NOMO-1 treated with DMSO at 0.1 percent for 48 hours (cell line): ENCODE measurements around the gene DPYSL3.
A peak's percentile ranks its signal among the peaks of the same experiment; 100 is the strongest.
"Not testable (repeated sequence)": the region's sequence is repeated elsewhere in the genome, so short reads cannot be mapped to it uniquely, and the experiment has no call there.

Experiments
- DNase-seq: peaks from one replicate; lab custom pipeline; 2025; ENCODE audit not compliant: unreplicated experiment; lab: John Stamatoyannopoulos, UW

DPYSL3 gene

DNA sequence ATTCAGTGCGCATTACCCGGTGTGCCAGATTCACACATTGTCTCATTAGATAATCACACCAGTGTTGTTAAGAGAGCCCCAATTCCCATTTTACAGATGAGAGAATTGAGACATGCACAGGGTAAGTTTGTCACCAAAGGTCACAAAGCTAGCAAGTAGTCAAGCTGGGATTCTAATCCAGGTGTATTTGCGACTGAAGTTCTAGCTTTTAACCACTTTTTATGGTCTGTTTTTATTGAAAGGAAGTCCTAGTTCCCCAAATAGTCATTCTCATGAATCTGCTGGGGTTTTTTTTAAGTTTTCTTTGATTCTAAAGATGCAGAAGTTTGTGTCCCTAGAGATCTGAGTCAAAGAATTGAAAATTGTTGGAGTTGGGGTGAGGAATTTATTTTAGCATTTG is 136.5 kb downstream of the DPYSL3 start:
- DNase-seq = peak; percentile 27

DNA sequence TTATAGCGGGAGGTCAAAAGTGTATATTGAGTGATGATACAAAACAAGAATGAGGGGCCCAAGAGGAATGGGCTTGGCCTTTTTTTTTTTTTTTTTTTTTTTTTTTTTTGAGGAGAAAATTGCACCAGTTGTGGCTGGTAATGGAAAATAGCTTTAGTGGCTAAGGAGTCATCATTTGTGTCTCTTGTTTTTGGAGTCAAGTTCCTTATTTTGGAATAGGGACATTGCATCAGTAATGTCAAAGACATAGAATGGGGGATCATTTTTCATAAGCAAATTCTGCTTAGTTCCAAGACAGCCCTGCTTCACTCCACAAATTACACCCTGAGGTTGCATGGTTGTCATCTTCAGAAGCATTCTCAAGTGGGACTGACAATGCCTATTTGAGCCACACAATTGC is 137.7 kb downstream of the DPYSL3 start:
- DNase-seq = peak; percentile 59

DNA sequence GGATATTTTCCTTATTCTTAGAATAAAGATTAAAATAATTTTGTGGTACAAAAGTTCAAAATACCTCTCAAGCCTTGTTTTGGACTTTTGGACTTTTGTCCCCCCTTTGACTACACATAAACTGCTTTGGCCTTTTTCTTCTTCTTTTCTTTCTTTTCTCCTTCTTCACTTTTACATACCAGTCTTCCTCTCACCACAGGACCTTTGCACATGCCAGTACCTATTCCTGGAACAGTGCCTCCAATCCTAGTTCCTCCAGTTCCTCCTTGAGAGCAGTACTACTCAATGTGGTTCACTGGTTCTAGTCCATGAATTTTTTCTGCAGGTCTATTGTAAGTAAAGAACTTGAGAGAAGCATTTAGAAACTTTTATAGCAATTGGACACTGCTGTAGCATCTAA is 138.6 kb downstream of the DPYSL3 start:
- no peak for DNase-seq

DNA sequence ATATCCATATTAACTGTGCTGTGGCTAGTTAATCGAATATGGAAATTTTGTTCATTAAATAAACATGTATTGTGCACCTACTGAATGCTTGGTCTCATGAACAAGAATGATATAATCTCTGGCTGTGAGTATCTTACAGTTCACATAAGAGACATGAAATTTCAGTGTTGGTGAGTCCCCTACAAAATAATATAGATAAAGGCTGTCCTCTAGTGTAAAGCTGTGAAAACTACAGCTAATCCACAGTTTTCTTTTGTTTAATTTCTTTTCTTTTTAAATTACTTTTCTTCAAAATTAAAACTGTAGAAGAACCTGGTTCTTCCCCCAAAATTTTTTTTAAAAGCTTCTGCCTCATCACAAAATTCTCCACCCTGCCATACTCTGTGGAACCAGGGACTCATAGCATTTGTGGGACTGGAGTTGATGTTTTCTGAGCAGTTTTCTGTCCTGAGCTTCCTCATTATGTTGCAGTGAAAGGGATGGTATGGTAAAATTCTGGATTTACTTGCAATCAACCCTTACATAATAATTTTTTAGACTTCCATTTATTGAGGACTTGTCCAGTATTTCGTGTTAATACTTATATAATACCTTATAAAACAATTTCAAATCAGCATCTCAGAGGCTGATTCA is 140.0 kb downstream of the DPYSL3 start:
- DNase-seq = peak; percentile 10

DNA sequence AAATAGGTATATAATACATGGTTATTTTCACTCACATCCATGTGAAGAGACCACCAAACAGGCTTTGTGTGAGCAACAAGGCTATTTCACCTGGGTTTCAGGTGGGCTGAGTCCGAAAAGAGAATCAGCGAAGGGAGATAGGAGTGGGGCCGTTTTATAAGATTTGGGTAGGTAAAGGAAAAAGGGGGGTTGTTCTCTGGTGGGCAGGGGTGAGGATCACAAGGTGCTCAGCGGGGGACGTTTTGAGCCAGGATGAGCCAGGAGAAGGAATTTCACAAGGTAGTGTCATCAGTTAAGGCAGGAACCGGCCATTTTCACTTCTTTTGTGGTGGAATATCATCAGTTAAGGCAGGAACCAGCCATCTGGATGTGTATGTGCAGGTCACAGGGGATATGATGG is 142.5 kb downstream of the DPYSL3 start:
- DNase-seq = not testable (repeated sequence)

DNA sequence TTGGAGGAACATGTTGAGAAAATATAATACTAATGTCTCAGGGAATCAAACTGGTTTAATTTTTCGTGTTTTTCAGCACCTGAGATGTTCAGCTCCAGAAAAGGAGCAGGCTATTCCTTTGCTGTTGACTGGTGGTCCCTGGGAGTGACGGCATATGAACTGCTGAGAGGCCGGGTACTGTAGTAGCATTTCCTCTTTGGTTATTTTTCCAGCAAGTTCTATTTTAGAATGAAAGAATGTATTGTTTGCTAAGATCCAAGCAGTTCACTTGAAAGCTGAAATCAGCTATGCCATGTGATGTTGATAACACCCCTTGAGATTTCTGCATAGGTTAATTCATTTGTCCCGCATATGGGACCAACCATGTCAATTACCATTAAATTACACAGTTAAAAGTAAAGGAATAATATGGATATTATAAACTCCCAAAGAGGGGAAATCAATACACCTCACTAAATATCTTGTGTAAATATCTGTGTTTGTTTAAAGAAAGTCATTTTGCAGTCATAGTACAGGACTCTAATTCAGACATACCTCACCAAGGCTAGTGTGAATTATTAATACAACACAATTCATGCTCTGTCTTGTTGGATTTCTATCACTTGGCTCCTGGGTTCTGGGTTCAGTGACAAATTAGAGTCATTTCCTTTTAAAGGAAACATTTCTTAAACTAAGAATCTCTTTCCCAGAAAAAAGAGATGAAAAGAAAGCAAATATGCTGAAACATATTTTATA is 148.3 kb downstream of the DPYSL3 start:
- no peak for DNase-seq

DNA sequence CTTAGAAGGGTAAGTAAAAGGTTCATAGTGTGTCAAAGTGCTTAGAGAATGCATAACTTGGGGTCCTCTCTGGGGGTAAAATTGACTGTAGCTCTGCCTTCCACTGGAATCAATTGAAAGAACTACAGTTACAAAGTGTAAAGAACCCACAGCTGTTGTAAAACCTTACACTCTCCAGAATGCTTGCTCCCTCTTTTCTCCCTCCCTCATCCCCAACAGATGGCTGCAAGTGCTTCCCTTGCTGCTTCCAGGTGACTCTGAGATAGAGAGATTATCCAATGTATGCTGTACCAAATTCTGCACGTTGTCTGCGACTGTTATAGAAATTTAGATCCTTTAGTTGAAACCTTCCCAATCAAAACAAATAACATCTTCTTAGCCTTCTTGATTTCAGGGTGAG is 149.1 kb downstream of the DPYSL3 start:
- DNase-seq = no peak

DNA sequence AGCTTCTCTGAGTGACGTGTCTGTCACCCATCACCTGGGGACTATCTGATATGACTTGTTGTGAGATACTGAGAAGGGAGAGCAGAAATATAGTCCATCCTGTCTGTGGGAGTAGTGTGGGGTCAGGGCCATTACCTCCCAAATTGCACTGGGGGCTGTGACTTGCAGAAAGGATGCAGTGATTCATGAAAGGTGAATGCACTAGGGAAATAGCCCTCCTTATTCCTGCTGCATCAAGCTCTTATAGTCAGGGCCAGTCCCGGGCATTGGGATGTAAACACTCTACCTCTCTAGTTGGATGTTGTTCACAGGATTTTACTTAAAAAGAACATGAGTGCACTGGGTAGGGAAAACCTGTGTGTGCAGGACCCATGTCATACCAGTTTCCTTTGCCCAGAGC is 150.3 kb downstream of the DPYSL3 start:
- no peak for DNase-seq

DNA sequence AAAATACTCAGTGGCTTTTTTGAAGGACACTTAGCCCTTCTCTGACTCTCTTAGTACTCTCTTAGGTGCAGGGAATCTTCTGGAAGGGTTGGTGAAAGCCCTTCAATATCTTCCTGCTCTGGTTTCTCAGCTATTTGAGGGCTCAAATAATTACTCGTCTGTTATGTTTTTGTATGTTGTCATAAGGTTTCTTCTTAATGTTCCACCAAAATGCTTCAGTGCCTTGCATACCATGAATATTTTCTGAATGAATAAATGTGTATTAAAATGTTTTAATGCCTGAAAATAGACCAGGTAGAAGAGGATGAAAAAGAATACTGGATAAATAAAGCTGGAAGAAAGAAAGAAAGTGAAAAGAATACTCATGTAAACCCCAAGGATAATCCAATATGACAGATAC is 150.8 kb downstream of the DPYSL3 start:
- no peak for DNase-seq

DNA sequence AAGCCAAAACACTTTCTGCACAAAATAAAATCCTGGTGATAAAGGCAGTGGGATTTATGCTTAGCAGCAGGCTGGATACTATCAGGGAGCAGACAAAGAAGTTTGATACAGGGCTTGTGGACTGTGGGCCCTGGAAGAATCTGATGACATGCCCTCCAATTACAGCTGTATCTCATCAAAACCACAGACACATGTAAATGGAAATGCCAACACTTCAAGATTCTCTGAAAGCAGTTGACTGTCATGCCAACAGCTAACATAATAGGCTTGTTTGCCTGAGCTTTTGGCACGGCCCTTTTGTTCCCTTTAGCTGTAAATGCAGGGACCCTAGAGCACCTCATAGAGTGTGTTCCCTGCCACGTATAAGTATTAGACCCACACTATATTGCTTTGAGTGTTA is 160.6 kb downstream of the DPYSL3 start:
- DNase-seq = no peak

DNA sequence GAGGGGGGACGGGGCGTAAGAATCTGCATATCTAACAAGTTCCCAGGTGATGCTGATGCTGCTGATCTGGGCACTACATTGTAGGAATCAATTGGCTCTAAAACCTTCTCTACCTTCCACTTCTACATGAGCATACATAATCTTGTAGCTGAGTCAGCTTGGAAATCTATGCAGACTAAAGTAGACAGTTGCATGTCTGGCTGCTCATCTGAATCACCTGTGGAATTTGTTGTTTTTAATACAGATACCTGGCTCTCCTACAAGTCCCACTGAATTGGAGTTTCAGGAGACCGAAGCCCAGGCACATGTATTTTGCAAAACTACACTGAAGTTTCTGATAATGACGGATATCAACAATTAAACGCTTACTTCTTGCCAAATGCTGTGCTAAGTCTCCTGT is 161.4 kb downstream of the DPYSL3 start:
- no peak for DNase-seq

DNA sequence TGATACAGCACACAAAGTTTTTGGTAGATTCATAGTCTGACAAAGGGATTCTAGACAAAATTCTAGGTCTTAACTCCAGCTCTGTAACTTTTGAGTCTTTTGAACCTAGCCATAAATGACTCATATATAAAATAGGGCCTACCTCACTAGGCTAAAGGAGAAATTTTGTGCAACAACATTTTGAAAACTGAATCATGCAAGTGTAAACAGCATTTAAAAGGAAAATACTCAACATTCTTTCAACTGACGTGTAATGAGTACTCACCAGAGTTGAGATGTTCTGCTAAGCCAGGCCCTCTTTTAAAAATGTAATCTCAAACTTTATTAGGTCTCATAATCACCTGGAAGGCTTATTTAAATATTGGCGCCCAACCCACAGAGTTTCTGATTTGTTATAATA is 161.8 kb downstream of the DPYSL3 start:
- no peak for DNase-seq

DNA sequence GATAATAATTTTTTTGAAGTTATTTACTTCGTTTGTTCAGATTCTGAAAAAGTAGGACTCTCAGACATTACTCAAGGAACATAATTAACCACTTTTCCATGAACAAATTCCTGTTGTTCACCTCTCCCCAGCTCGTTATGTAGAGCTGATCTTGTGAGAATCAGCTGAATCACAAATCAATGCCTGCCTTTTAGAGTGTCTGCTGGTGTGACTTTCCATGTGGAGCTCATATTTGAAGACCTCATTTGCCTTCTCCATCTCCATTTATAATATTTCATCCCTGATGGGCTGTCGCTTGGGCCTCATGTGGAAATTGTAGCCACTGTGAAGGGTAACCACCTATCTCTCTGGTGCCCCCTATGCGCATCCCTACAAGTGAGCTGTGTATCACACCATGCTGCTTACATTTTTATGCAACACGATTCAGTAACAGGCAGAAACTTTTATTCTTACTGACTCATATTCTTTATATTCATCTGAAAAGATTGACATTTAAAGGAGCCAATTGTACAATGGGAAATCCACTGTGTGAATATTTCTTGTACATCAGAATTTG is 163.8 kb downstream of the DPYSL3 start:
- no peak for DNase-seq

DNA sequence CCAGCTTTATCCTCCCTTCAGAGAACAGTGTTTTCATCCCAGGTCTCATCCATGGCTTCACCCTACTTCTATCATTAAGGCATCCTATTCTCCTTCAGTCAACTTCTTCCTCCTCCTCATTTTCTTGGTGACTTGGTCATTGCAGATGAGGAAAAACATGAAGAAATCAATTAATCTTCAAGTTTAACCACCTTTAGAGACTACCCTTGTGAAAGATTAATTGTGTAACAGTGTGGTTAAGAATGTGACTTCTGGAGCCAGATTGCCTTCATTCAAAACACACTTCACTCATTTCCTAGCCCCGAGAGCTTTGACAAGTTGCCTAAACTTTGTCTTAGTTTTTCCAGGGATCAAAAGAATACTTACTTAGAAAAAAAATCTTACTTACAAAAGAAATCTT is 165.0 kb downstream of the DPYSL3 start:
- DNase-seq = peak; percentile 42

DNA sequence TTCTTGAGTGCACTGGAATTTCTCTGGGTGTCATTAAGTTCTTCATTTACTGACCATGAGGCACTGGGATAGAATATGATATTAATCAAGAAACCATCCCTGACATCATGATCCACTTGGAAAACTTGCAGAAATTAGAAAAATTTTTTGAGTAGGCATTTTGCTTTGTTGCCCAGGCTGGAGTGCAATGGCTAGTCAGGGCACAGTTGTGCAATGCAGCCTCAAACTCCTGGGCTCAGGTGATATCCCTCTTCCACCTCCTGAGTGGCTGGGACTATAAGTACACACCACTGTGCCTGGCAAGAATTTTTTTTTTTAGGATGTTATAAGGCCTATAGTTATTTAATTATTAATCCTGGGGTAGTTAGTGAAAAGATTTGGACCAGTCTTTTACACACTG is 168.5 kb downstream of the DPYSL3 start:
- no peak for DNase-seq

DNA sequence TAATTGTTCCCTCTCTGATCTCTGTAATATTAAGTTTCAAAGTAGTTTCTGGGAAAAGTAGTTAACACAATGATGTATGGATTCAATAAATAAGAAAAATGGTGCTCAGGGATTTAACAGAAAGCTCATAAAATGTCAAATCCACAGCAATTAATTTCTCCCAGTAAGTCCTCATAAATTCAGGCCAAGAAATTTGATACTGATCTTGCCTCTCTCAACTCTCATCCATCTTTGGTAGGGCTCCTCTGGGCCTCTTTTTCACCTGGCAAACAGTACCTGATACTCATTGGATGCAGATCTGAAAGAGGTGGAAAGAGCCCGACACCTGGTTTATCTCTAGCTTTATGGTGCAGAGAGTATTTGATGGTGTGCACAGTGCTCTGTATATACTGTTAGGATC is 168.9 kb downstream of the DPYSL3 start:
- DNase-seq = no peak
